ENCODE results near the gene ROR2.
"Not testable (repeated sequence)": the region's sequence is repeated elsewhere in the genome, so short reads cannot be mapped to it uniquely, and the experiment has no call there.

The ROR2 gene

DNA sequence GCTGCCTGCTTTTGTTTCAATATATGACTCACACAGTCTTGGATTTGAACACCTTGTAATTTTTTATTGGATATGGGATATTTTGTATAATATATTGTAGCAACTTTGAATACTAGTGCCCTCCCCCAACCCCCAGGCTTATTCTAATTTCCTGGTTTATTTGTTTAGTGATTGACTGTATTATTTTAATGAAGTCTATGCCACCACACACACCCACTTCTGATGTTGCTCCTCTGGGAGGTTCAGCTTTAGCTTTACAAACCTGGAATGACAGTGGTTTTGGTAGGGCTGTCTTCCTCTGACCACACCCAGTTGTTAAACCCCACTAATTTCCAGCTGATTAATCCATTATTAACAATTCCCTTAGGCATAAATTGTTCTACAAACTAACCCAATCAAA, 320.3 kb downstream of the ROR2 start:
- no peaks in the 10 kb centered on the region for H3K4me1 ChIP-seq
- H3K4me3 ChIP-seq (ENCODE audit: low read depth, low read length): no peak overlapping the region
- H3K27me3 ChIP-seq: no peaks in the 10 kb centered on the region
- DNase-seq: no peak
- H3K36me3 ChIP-seq: no peaks in the 10 kb centered on the region
- no peaks in the 10 kb centered on the region for H3K9me3 ChIP-seq
- TF ChIP-seq, protein P1, sequence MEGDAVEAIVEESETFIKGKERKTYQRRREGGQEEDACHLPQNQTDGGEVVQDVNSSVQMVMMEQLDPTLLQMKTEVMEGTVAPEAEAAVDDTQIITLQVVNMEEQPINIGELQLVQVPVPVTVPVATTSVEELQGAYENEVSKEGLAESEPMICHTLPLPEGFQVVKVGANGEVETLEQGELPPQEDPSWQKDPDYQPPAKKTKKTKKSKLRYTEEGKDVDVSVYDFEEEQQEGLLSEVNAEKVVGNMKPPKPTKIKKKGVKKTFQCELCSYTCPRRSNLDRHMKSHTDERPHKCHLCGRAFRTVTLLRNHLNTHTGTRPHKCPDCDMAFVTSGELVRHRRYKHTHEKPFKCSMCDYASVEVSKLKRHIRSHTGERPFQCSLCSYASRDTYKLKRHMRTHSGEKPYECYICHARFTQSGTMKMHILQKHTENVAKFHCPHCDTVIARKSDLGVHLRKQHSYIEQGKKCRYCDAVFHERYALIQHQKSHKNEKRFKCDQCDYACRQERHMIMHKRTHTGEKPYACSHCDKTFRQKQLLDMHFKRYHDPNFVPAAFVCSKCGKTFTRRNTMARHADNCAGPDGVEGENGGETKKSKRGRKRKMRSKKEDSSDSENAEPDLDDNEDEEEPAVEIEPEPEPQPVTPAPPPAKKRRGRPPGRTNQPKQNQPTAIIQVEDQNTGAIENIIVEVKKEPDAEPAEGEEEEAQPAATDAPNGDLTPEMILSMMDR (IDR thresholded peaks at IDR 0.05; ENCODE audit: low read depth, low read length): no peak

GRCh38 chr9:91628892-91629291, 321.1 kb downstream of the ROR2 start:
- H3K4me3 ChIP-seq (ENCODE audit: low read depth, low read length): no peak overlapping the region
- no peaks in the 10 kb centered on the region for H3K27me3 ChIP-seq
- H3K9me3 ChIP-seq: no peaks in the 10 kb centered on the region
- no peaks in the 10 kb centered on the region for H3K36me3 ChIP-seq
- H3K4me1 ChIP-seq: no peaks in the 10 kb centered on the region
- TF ChIP-seq, protein P1 (IDR thresholded peaks at IDR 0.05; ENCODE audit: low read depth, low read length): no peak
- no peak for DNase-seq

- no peak for DNase-seq
- Histone ChIP-seq H3K4me3 (ENCODE audit: low read depth, low read length) (no peak overlapping the region), H3K9me3 (no peaks in the 10 kb centered on the region), H3K27me3 (peaks cover 8% of the 10 kb centered on the region), H3K36me3 (no peaks in the 10 kb centered on the region), H3K4me1 (no peaks in the 10 kb centered on the region)
- TF ChIP-seq, protein P1 (IDR thresholded peaks at IDR 0.05; ENCODE audit: low read depth, low read length): no peak
These were observed 324.7 kb downstream of the ROR2 start for GRCh38 chr9:91625331-91625730.

DNA sequence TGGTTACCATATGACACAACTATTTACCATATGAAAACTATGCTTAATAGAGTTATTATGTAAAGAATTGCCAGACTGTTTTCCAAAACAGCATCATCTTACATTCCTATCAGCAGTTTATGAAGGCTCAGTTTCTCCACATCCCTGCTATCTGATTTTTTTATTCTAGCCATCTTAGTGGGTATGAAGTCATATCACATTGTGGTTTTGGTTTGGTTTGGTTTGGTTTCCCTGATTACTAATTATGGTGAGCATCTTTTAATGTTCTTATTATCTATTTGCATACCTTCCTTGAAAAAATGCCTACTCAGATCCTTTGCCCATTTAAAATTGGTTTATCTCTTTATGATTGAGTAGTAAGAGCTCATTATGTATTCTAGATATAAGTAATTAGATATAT, 327.0 kb downstream of the ROR2 start:
- TF ChIP-seq, protein P1 (IDR thresholded peaks at IDR 0.05; ENCODE audit: low read depth, low read length): no peak
- peaks cover 8% of the 10 kb centered on the region for H3K27me3 ChIP-seq
- DNase-seq: no peak
- H3K4me3 ChIP-seq (ENCODE audit: low read depth, low read length): no peak overlapping the region
- no peaks in the 10 kb centered on the region for H3K36me3 ChIP-seq
- no peaks in the 10 kb centered on the region for H3K4me1 ChIP-seq
- H3K9me3 ChIP-seq: no peaks in the 10 kb centered on the region

DNA sequence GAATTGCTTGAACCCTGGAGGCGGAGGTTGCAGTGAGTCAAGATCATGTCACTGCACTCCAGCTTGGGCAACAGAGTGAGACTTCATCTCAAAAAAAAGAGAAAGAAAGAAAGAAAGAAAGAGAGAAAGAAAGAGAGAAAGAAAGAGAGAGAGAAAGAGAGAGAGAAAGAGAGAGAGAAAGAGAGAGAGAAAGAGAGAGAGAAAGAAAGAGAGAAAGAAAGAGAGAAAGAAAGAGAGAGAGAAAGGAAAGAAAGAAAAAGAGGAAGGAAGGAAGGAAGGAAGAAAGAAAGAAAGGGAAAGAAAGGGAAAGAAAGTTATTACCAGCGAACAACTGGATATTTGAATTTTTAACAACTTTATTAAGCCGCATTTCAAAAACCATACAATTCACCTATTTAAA, 327.9 kb downstream of the ROR2 start:
- not testable (repeated sequence) for H3K9me3 ChIP-seq, H3K36me3 ChIP-seq

DNA sequence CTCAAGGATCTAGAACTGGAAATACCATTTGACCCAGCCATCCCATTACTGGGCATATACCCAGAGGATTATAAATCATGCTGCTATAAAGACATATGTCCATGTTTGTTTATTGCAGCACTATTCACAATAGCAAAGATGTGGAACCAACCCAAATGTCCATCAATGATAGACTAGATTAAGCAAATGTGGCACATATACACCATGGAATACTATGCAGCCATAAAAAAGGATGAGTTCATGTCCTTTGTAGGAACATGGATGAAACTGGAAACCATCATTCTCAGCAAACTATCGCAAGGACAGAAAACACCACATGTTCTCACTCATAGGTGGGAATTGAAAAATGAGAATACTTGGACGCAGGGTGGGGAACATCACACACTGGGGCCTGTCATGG, 336.0 kb downstream of the ROR2 start:
- not testable (repeated sequence) for H3K4me1 ChIP-seq; H3K9me3 ChIP-seq; H3K27me3 ChIP-seq; DNase-seq; H3K4me3 ChIP-seq (ENCODE audit: low read depth, low read length); H3K36me3 ChIP-seq

More for the DNA sequence above, 327.9 kb downstream of the ROR2 start:
- not testable (repeated sequence) for DNase-seq; H3K4me1 ChIP-seq; H3K27me3 ChIP-seq; H3K4me3 ChIP-seq (ENCODE audit: low read depth, low read length)

- no peaks in the 10 kb centered on the region for H3K9me3 ChIP-seq
- H3K4me1 ChIP-seq: no peaks in the 10 kb centered on the region
- DNase-seq: no peak
- H3K27me3 ChIP-seq: 0 out of 2 replicates have a peak, but pooled peaks cover 4% of the 10 kb centered on the region
- no peak overlapping the region for H3K4me3 ChIP-seq (ENCODE audit: low read depth, low read length)
- TF ChIP-seq, protein P1 (IDR thresholded peaks at IDR 0.05; ENCODE audit: low read depth, low read length): no peak
- H3K36me3 ChIP-seq: no peaks in the 10 kb centered on the region
These were observed 338.4 kb downstream of the ROR2 start for GRCh38 chr9:91611582-91611981.

Measured in BE2C (cell line).